Type B pancreatic cell (in vitro differentiated cells): ENCODE results near the gene TJAP1. TPM values are rescaled to one million over a fixed set of nuclear protein-coding genes. Genes with fewer than 3 reads are reported as not detected.

Experiments used
- microRNA-seq: library from miRNA; unstranded; fragments of <30 nt; microRNA quantifications from one replicate; pipeline ENCODE4, GENCODE V29; 2020
- total RNA-seq: library from RNA; stranded (reverse); gene quantifications from 2 replicates; pipeline ENCODE4 v1.2.1, GENCODE V29; 2021; ENCODE audit warnings: low replicate concordance

TJAP1 gene
- total RNA-seq, 1 donor from 2014 or later = 44.5 TPM

Small RNA genes lying within 50 kb of the gene (microRNA-seq; reads per million reads assigned to microRNA genes)
- gene MIR6780B = not detected

Other genes with a start within 250 kb of the TJAP1 start
- 47.8 and 52.3 TPM in 2 replicates for gene DNPH1, start 248.1 kb upstream of the TJAP1 start, total RNA-seq
- gene TTBK1, start 234.1 kb upstream of the TJAP1 start, total RNA-seq = 0.93 and 1.7 TPM in 2 replicates
- 0.12 TPM in 1 of 2 replicates, not detected in the other for gene SLC22A7, start 179.3 kb upstream of the TJAP1 start, total RNA-seq
- gene CRIP3, start 168.7 kb upstream of the TJAP1 start, total RNA-seq = 1.1 and 2.9 TPM in 2 replicates
- gene ZNF318, start 107.9 kb upstream of the TJAP1 start, total RNA-seq = 13.3 and 23.3 TPM in 2 replicates
- gene ABCC10, start 50.0 kb upstream of the TJAP1 start, total RNA-seq = 39.1 and 46.5 TPM in 2 replicates
- gene DLK2, start 22.0 kb upstream of the TJAP1 start, total RNA-seq = 3.3 and 3.4 TPM in 2 replicates
- gene LRRC73, start 32.8 kb downstream of the TJAP1 start, total RNA-seq = 1.5 and 2.9 TPM in 2 replicates
- 122 and 135 TPM in 2 replicates for gene YIPF3, start 39.4 kb downstream of the TJAP1 start, total RNA-seq
- gene POLR1C, start 39.5 kb downstream of the TJAP1 start, total RNA-seq = 57.4 and 60.8 TPM in 2 replicates
- gene XPO5, start 98.5 kb downstream of the TJAP1 start, total RNA-seq = 39.2 and 61.1 TPM in 2 replicates
- 33.2 and 37.6 TPM in 2 replicates for gene POLH, start 98.6 kb downstream of the TJAP1 start, total RNA-seq
- gene GTPBP2, start 151.7 kb downstream of the TJAP1 start, total RNA-seq = 48.6 and 77.6 TPM in 2 replicates
- gene MAD2L1BP, start 158.3 kb downstream of the TJAP1 start, total RNA-seq = 33.3 and 40.0 TPM in 2 replicates
- 0.14 and 0.53 TPM in 2 replicates for gene RSPH9, start 167.5 kb downstream of the TJAP1 start, total RNA-seq
- 43.7 and 49.1 TPM in 2 replicates for gene MRPS18A, start 210.2 kb downstream of the TJAP1 start, total RNA-seq